ENCODE results near the gene TUFT1.

GRCh38 chr1:151536499-151536898, 3.6 kb upstream of the TUFT1 start:
- TF ChIP-seq PHF8 (IDR thresholded peaks at IDR 0.05; ENCODE audit: borderline replicate concordance, low read depth): no peak
- TF ChIP-seq CTCF (IDR thresholded peaks at IDR 0.05): no peak
- TF ChIP-seq HOXB13 (CRISPR knock-in tag; IDR thresholded peaks at IDR 0.05; ENCODE audit: low read depth): no peak
- no peak for TF ChIP-seq ZNF302 (CRISPR knock-in tag; IDR thresholded peaks at IDR 0.05)
- TF ChIP-seq ESRRA (IDR thresholded peaks at IDR 0.05; ENCODE audit: borderline replicate concordance, low read length): no peak
- no peak for TF ChIP-seq EP300 (IDR thresholded peaks at IDR 0.05)
- TF ChIP-seq TP53 (CRISPR knock-in tag; IDR thresholded peaks at IDR 0.05): no peak
- TF ChIP-seq CEBPB (IDR thresholded peaks at IDR 0.05): no peak
- no peak for TF ChIP-seq NPAS2 (CRISPR knock-in tag; IDR thresholded peaks at IDR 0.05; ENCODE audit: borderline replicate concordance)
- TF ChIP-seq POLR2A (IDR thresholded peaks at IDR 0.05; ENCODE audit: low read length): no peak
- TF ChIP-seq MYC (IDR thresholded peaks at IDR 0.05; ENCODE audit: borderline replicate concordance, low read length): no peak
- no peak for TF ChIP-seq HMGXB4 (CRISPR knock-in tag; IDR thresholded peaks at IDR 0.05; ENCODE audit: borderline replicate concordance)
- no peak for TF ChIP-seq ZFP36 (IDR thresholded peaks at IDR 0.05; ENCODE audit: borderline replicate concordance, partially characterized antibody)

All from A549 (cell line).